Stimulated activated naive CD4-positive, alpha-beta T cell (primary cell): ENCODE measurements around the gene AKAP7.

Experiments used
- DNase-seq, 6 experiments: peaks; one replicate each; lab custom pipeline; 2025; lab: John Stamatoyannopoulos, UW

The AKAP7 gene

GRCh38 chr6:131134220-131134979 is 867 bp upstream of the AKAP7 start:
- no peak for DNase-seq

GRCh38 chr6:131134980-131135243 is 355 bp upstream of the AKAP7 start:
- no peak for DNase-seq

- no peak for DNase-seq
Observed at GRCh38 chr6:131136021-131136786, 937 bp downstream of the AKAP7 start.

- DNase-seq, result no peak
Observed at GRCh38 chr6:131139599-131139998, 4.3 kb downstream of the AKAP7 start.

GRCh38 chr6:131143319-131143718 is 8.1 kb downstream of the AKAP7 start:
- DNase-seq, result no peak

GRCh38 chr6:131146865-131147264 is 11.6 kb downstream of the AKAP7 start:
- DNase-seq, result no peak

GRCh38 chr6:131156411-131156810 is 21.1 kb downstream of the AKAP7 start:
- DNase-seq, result no peak

- DNase-seq, result no peak
Observed at GRCh38 chr6:131159578-131159977, 24.3 kb downstream of the AKAP7 start.

GRCh38 chr6:131160254-131160758 is 25.0 kb downstream of the AKAP7 start:
- no peak for DNase-seq

GRCh38 chr6:131161987-131162386 is 26.7 kb downstream of the AKAP7 start:
- no peak for DNase-seq

- no peak for DNase-seq
Observed at GRCh38 chr6:131163886-131164285, 28.6 kb downstream of the AKAP7 start.

- DNase-seq, result no peak
Observed at GRCh38 chr6:131164506-131164905, 29.2 kb downstream of the AKAP7 start.

- no peak for DNase-seq
Observed at GRCh38 chr6:131167773-131168172, 32.5 kb downstream of the AKAP7 start.

- DNase-seq, result no peak
Observed at GRCh38 chr6:131169613-131170012, 34.3 kb downstream of the AKAP7 start.

- DNase-seq, result no peak
Observed at GRCh38 chr6:131172222-131172621, 37.0 kb downstream of the AKAP7 start.

- DNase-seq, result no peak
Observed at GRCh38 chr6:131173680-131174079, 38.4 kb downstream of the AKAP7 start.

- DNase-seq, result no peak
Observed at GRCh38 chr6:131175564-131175963, 40.3 kb downstream of the AKAP7 start.

GRCh38 chr6:131177996-131178395 is 42.7 kb downstream of the AKAP7 start:
- no peak for DNase-seq

GRCh38 chr6:131182991-131183425 is 47.7 kb downstream of the AKAP7 start:
- DNase-seq, result peak; percentile 2 to 59 (median 16)

GRCh38 chr6:131183427-131184095 is 48.3 kb downstream of the AKAP7 start:
- DNase-seq, result no peak

GRCh38 chr6:131191590-131191989 is 56.3 kb downstream of the AKAP7 start:
- DNase-seq, result no peak

- DNase-seq, result peak in 3 of 6 experiments; percentile 47 to 68 (median 67)
Observed at GRCh38 chr6:131197716-131198115, 62.4 kb downstream of the AKAP7 start.
